Inferior parietal cortex (tissue), 1 donor: ENCODE results near the gene MRPL17.
"Not testable (repeated sequence)": the region's sequence is repeated elsewhere in the genome, so short reads cannot be mapped to it uniquely, and the experiment has no call there.

Experiments used
- DNase-seq: peaks from one replicate; pipeline ENCODE4 v3.0.0-alpha.2; 2016; ENCODE audit errors: extremely low spot score

MRPL17 gene

GRCh38 chr11:6682936-6683861 lies at the start of gene MRPL17:
TSS of gene MRPL17 (minus strand) at chr11:6683340. CDS start at chr11:6683296, 44 bp downstream.
- peak; percentile 99 for DNase-seq

DNA sequence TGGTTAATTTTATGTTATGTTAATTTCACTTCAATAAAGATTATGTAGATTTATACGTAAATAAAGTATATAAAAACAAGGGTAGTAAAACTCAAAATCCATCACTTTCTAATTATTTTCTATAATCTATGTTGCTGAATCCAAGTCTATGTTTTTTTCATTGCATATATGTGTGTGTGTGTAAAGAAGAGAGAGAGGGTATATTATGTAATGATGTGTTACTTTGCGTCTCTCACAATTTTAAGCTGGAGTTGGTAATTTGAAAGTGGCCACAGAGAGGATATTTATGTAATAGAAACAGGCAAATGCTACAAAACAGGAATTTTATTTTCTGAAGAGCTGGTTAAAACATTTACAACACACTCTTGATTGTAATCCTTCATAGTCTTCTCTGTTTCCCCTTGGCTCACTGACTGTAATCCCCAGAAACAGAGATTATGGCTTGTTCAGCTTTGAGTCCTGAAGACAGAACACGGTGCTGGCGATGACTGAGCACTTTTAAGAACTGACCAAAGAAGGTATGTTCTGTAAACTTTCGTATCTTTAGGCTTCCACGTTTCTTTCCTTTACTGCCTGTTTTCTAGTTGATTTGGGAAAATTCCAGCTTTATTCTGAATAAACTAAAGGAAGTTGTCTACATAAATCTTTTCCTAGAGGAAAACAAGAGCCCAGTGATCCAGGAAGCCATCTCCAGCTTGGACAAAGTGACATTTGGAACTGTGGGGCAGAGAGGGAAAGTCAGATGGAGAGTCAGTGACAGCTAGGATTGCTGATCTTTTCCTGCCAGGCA lies 45.0 kb upstream of the MRPL17 start:
- no peak for DNase-seq

- DNase-seq: no peak
These were observed 42.3 kb upstream of the MRPL17 start for GRCh38 chr11:6725386-6725896.

- no peak for DNase-seq
These were observed 40.9 kb upstream of the MRPL17 start for GRCh38 chr11:6724013-6724412.

DNA sequence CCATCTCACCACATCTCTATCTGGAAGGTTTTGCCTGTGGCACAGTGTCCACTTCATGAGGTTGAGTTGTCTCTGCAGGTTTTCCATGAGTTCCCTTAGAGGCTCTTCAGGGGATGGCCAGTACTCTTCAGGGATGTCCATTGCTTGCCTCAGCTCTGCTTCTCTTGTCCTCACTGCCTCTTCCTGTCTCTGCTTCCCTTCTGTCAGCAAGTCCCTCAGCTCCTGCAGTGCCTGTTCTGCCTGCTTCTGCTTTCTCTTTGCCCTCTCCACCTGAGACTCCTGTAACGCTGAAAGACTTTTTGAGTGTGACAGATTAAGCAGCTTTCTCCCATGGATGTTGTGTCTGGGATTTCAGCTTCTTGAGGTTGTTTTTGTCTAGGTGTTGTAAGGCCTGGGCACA lies 38.2 kb upstream of the MRPL17 start:
- DNase-seq: no peak

GRCh38 chr11:6719576-6719975 lies 36.4 kb upstream of the MRPL17 start:
- DNase-seq: no peak

- DNase-seq: no peak
These were observed 34.3 kb upstream of the MRPL17 start for GRCh38 chr11:6717426-6717825.

GRCh38 chr11:6711552-6711951 lies 28.4 kb upstream of the MRPL17 start:
- not testable (repeated sequence) for DNase-seq

DNA sequence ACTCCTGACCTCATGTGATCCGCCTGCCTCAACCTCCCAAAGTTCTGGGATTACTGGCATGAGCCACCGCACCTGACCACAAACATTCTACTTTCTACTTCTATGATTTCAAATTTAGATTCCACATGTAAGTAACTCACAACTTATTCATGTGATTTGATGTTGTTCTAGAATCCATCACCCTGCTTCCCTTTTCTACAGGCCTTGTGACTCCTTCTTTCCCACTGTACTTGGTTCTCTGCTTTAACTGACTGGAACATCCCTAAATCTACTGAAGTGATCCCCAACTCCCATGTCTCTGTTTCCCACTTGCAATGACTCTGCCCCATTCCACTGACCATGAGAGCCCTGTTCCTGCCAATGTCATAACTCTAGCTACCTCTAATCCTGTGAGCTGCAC lies 25.7 kb upstream of the MRPL17 start:
- no peak for DNase-seq

GRCh38 chr11:6705905-6706535 lies 22.9 kb upstream of the MRPL17 start:
- DNase-seq: peak; percentile 81

GRCh38 chr11:6703247-6704063 lies 20.3 kb upstream of the MRPL17 start:
- peak; percentile 87 for DNase-seq

GRCh38 chr11:6701955-6702354 lies 18.8 kb upstream of the MRPL17 start:
- DNase-seq: not testable (repeated sequence)

DNA sequence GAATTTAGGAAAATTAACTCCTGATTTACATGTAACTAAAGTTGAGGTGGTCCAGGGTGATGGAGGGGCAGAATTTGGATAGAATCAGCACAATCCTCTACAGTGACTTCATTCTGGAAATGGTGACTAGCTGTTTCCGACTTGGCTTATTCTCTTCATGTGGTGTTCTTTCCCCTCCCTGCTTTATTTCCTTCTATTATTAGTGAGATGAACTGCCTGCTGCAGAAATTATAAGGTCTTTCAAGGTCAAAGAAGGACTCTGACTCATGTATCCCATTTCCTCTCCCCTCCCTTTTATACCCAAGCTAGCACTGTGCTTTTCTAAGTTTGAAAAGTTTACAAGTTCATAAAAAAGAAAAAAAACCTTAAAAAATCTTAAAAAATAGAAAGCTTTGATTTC lies 12.2 kb upstream of the MRPL17 start:
- no peak for DNase-seq

DNA sequence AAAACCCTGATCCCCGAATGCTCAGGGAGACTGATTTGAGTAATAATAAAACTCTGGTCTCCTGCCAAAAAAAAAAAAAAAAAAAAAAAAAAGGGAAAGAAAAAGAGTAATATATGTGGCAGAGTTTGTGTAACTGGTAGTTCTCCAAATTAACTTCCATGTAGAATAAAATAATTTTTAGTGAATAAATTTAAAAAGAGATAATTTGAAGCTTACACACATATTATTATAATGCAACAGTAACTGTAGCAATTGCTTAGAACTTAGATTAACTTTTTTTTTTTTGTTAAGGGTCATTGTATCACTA lies 11.0 kb upstream of the MRPL17 start:
- no peak for DNase-seq

GRCh38 chr11:6693342-6694228 lies 10.4 kb upstream of the MRPL17 start:
- no peak for DNase-seq

DNA sequence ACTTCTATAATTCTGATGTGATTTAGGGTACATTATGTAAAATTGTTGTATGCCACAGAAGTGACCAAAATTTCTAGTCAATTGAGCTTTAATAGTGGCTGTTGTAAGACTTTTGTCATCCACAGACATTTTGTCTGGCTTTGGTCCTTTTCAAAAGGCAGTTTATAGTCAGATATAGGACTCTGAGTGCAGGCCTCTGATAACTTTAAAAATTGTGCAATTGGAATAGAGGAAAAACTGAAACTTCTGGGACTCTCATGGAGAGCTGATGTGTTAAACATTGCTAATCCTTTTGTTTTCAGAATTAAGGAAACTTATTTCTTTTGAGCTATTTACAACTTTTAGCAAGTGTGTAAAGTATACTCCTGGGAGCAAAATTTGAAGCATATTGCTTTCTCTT lies 9.0 kb upstream of the MRPL17 start:
- no peak for DNase-seq

DNA sequence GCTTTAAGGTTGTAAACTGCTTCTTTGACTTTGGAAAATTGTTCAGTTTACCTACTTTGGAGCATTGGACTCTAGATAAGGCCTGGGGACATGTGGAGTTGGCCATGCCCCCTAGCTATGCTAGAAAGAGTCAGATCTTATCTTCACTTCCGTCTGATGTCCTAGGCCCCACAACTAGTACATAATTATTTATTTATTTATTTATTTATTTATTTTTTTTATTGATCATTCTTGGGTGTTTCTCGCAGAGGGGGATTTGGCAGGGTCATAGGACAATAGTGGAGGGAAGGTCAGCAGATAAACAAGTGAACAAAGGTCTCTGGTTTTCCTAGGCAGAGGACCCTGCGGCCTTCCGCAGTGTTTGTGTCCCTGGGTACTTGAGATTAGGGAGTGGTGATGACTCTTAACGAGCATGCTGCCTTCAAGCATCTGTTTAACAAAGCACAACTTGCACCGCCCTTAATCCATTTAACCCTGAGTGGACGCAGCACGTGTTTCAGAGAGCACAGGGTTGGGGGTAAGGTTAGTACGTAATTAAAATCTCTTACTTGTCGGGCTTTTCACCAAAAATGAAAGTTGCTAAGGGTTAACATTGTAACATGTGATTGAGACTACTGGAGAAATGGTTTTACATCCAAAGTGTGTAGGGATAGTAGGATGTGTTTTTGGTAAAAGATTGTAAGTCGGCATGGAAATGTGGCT lies 7.4 kb upstream of the MRPL17 start:
- not testable (repeated sequence) for DNase-seq

- DNase-seq: no peak
These were observed 4.7 kb upstream of the MRPL17 start for GRCh38 chr11:6687876-6688275.

- no peak for DNase-seq
These were observed 2.9 kb upstream of the MRPL17 start for GRCh38 chr11:6686006-6686405.

GRCh38 chr11:6684068-6684467 lies 928 bp upstream of the MRPL17 start:
- DNase-seq: not testable (repeated sequence)
